HG02588 (cell line): Measurements from ENCODE around the gene FAM229A.

Source experiments
- ATAC-seq: cut with Tn5 transposase; IDR thresholded peaks from one replicate; pipeline ENCODE4 v1.9.1; 2021; ENCODE audit warnings: mild to moderate bottlenecking, moderate library complexity; ENCODE audit not compliant: unreplicated experiment

Gene FAM229A

GRCh38 chr1:32332290-32333079 is 29.8 kb downstream of the FAM229A start:
- ATAC-seq = no peak

DNA sequence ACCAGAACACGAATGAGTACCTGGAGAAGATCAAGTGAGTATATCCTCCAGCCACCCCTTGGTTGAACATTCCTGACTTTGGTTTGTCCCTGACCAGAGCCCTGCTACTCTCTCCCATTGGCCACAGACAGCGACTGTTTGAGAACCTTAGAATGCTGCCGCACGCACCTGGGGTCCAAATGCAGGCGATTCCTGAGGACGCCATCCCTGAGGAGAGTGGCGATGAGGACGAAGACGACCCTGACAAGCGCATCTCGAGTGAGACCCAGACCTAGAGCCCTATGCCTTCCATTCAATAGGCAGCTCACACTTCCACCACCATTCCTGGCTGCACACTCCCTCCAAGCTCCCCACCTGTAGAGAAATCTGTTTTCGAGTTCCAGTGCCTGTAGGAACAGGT is 30.7 kb downstream of the FAM229A start:
- no peak for ATAC-seq

DNA sequence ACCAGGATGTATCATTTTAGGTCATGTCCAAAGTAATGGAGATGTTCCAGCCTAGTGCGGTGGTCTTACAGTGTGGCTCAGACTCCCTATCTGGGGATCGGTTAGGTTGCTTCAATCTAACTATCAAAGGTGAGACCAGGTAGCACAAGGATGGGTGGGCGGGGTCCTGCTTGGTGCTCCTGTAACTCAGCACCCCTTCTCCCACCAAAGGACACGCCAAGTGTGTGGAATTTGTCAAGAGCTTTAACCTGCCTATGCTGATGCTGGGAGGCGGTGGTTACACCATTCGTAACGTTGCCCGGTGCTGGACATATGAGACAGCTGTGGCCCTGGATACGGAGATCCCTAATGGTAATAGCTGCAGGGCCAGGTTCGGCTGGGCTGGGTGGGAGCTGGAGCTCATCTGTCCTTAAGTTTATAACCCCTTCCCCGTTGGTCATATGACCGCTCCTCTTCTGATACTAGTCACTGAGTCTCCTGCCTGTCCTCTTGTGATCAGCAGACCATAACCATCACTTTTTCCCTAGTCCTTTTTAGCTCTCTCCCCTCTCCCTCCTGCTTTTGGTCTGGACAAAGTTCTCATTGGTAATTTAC is 31.6 kb downstream of the FAM229A start:
- no peak for ATAC-seq

DNA sequence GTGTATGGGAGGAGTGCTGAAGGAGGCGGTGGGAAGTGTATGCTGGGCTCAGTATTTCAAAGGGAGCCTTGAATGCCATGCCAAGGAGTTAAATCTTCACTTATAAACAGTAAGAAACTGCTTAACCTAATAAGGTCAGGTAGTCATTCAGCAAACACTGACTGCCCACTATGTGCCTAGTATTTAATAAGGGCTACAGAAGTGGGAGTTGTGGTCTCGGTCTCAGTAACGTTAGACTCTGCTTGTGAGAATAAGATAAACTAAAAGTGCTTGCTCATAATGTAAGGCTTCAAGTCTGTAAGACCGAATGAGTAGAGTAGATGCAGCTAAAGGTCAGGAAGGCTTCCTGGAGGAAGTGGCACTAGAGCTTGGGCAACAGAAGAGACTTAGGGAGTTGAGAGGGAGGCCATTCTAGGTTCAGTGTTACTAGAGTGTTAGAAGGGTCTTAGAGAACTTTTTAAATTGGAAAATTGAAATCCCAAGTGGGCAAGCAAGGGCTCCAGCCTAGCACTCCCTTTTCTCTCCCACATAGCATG is 32.3 kb downstream of the FAM229A start:
- no peak for ATAC-seq

GRCh38 chr1:32327204-32327603 is 35.1 kb downstream of the FAM229A start:
- ATAC-seq = no peak

DNA sequence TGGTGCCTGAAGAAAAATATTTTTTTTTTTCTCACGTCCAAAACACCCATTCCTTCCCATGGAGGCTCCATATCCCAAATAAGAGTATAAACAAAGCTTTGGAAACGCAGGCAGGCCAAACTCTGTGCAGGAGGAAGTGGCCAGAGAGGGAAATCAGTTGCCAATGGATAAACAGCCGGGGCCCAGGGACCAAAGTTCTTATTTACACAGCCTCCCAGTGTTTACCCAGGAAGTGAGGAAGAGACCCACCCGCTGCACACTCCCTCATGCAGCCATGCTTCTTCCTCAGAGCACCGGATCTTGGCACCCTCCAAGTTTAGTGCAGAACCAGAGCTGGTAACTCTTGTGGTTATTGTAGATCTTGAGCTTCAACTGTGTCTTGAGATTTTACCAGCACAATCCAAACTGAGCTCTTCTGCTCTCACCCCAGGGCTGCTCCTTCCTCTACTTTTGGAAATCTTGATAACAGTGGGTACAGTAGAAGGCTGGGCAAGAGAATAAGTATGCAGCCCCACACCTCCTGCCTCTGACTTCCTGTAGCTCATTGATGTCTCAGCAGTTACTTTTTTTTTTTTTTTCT is 40.5 kb downstream of the FAM229A start:
- no peak for ATAC-seq

- no peak for ATAC-seq
Observed at GRCh38 chr1:32318127-32318869, 44.0 kb downstream of the FAM229A start.

GRCh38 chr1:32316903-32317277 is 45.4 kb downstream of the FAM229A start:
- ATAC-seq = no peak

GRCh38 chr1:32311709-32312393 is 50.4 kb downstream of the FAM229A start:
- ATAC-seq = no peak
